Measurements from ENCODE around the gene MTRF1L.
"Not testable (repeated sequence)": the region's sequence is repeated elsewhere in the genome, so short reads cannot be mapped to it uniquely, and the experiment has no call there.

Gene MTRF1L

DNA sequence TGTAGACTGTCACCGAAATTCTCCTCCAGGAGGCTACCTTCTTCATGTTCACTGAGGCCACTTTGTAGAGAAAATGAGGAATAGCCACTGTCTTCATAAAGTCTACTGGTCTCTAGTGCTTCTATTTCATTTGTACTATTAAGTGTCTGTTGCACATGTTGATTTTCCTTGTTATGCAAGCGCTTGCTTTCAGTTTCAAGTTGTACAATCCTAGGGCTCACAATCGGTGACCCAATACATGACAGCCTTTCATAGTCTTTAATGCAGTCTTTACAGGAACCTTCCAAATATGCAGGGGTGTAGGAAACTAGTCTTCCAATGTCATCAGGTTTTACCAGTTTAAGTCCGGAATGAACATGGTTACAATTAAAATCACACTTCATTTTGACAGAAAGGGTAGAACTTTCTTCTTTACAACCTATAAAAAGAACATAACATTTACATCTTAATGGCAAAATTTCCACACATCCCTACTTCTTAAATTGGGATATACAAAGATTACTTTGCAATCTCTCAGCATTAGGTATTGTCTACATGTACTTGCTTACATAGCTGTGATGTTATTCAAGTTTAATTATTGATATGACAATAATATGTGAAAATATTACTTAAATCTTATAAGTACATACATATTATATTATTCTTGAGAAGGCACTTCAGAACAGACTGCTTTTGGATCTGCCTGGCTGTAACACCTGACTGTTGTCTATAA is 27.1 kb downstream of the MTRF1L start:
- no peak overlapping the region for H3K23ac ChIP-seq (ENCODE audit: low read length in 2 of 2)
- no peak overlapping the region for H2BK5ac ChIP-seq (ENCODE audit: low read depth, low read length, poor library complexity, severe bottlenecking)
- H3K36me3 ChIP-seq (ENCODE audit: control insufficient read depth in 1 of 2, insufficient read depth in 2 of 2, low read depth in 1 of 2, low read length in 2 of 2) = peaks cover 2 to 45% of the 10 kb centered on the region in 2 experiments
- no peaks in the 10 kb centered on the region for H3K27me3 ChIP-seq (ENCODE audit: control insufficient read depth in 1 of 2, insufficient read depth in 1 of 2, low read length in 2 of 2)
- H3K4ac ChIP-seq (ENCODE audit: low read depth in 1 of 2, low read length in 2 of 2) = no peak overlapping the region
- no peak overlapping the region for H3K14ac ChIP-seq (ENCODE audit: low read length in 2 of 2)
- H3K4me3 ChIP-seq (ENCODE audit: insufficient read depth in 1 of 2, low read depth in 1 of 2, low read length in 2 of 2) = peak overlapping the region in 1 of 2 experiments; percentile 31
- no peak overlapping the region for H2BK15ac ChIP-seq (ENCODE audit: low read depth, poor library complexity, severe bottlenecking)
- no peak overlapping the region for H2BK12ac ChIP-seq (ENCODE audit: low read length in 2 of 2)
- H2AFZ ChIP-seq (ENCODE audit: low read depth, low read length) = no peak overlapping the region
- H3K18ac ChIP-seq (ENCODE audit: low read depth in 1 of 2, low read length in 2 of 2) = no peak overlapping the region
- no peaks in the 10 kb centered on the region for H3K9me3 ChIP-seq (ENCODE audit: control insufficient read depth, low read length)
- H3K27ac ChIP-seq (ENCODE audit: low read length, poor library complexity, severe bottlenecking) = no peak overlapping the region
- H2BK120ac ChIP-seq (ENCODE audit: low read depth, low read length) = no peak overlapping the region
- no peak overlapping the region for H3K9ac ChIP-seq (ENCODE audit: low read length)
- H3K4me2 ChIP-seq (ENCODE audit: low read length, poor library complexity, severe bottlenecking) = no peak overlapping the region
- H3K4me1 ChIP-seq (ENCODE audit: control insufficient read depth, insufficient read depth, low read depth, low read length) = no peaks in the 10 kb centered on the region
- peak; percentile 65 for DNase-seq
- no peak overlapping the region for H4K8ac ChIP-seq (ENCODE audit: low read length)
- no peak overlapping the region for H2AK5ac ChIP-seq (ENCODE audit: low read length, severe bottlenecking)
- no peak overlapping the region for H4K91ac ChIP-seq (ENCODE audit: low read length)
- 95% methylated on average over 4 of the region's 4 CpGs for WGBS
- no peaks in the 10 kb centered on the region for H3K79me1 ChIP-seq (replicated peaks; ENCODE audit: low read length, poor library complexity, severe bottlenecking)

DNA sequence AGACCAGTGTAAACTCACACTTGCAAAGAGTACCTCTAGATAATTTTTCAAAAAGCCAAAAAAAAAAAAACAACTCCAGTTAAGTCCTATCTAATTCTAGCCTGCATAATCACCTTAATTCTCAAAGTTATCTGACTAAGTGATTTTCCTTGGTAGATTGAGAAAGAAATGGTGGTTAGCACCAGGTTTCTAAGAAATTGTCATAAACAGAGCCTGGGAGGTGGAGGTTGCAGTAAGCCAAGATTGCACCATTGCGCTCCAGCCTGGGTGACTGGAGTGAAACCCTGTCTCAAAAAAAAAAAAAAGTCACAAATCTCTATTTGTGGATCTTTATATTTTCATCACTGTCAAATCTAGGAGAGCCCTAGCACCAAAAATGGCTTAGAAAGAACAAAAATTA is 28.6 kb downstream of the MTRF1L start:
- Histone ChIP-seq H2BK15ac (ENCODE audit: low read depth, poor library complexity, severe bottlenecking) (no peak overlapping the region), H3K18ac (ENCODE audit: low read depth in 1 of 2, low read length in 2 of 2) (no peak overlapping the region), H3K4ac (ENCODE audit: low read depth in 1 of 2, low read length in 2 of 2) (no peak overlapping the region), H3K36me3 (ENCODE audit: control insufficient read depth in 1 of 2, insufficient read depth in 2 of 2, low read depth in 1 of 2, low read length in 2 of 2) (peaks cover 2 to 57% of the 10 kb centered on the region in 2 experiments), H2BK5ac (ENCODE audit: low read depth, low read length, poor library complexity, severe bottlenecking) (no peak overlapping the region), H3K4me3 (ENCODE audit: insufficient read depth in 1 of 2, low read depth in 1 of 2, low read length in 2 of 2) (no peak overlapping the region), H2AK5ac (ENCODE audit: low read length, severe bottlenecking) (no peak overlapping the region), H4K8ac (ENCODE audit: low read length) (no peak overlapping the region), H3K4me1 (ENCODE audit: control insufficient read depth, insufficient read depth, low read depth, low read length) (no peaks in the 10 kb centered on the region), H3K23ac (ENCODE audit: low read length in 2 of 2) (no peak overlapping the region), H3K27me3 (ENCODE audit: control insufficient read depth in 1 of 2, insufficient read depth in 1 of 2, low read length in 2 of 2) (no peaks in the 10 kb centered on the region), H3K79me1 (replicated peaks; ENCODE audit: low read length, poor library complexity, severe bottlenecking) (no peaks in the 10 kb centered on the region), H3K27ac (ENCODE audit: low read length, poor library complexity, severe bottlenecking) (no peak overlapping the region), H3K9me3 (ENCODE audit: control insufficient read depth, low read length) (peaks cover 6% of the 10 kb centered on the region), H3K4me2 (ENCODE audit: low read length, poor library complexity, severe bottlenecking) (no peak overlapping the region), H2BK120ac (ENCODE audit: low read depth, low read length) (no peak overlapping the region), H4K91ac (ENCODE audit: low read length) (no peak overlapping the region), H2BK12ac (ENCODE audit: low read length in 2 of 2) (no peak overlapping the region), H3K9ac (ENCODE audit: low read length) (no peak overlapping the region), H3K14ac (ENCODE audit: low read length in 2 of 2) (no peak overlapping the region), H2AFZ (ENCODE audit: low read depth, low read length) (no peak overlapping the region)
- WGBS = 100% methylated on average over 1 of the region's 1 CpG
- DNase-seq = no peak

DNA sequence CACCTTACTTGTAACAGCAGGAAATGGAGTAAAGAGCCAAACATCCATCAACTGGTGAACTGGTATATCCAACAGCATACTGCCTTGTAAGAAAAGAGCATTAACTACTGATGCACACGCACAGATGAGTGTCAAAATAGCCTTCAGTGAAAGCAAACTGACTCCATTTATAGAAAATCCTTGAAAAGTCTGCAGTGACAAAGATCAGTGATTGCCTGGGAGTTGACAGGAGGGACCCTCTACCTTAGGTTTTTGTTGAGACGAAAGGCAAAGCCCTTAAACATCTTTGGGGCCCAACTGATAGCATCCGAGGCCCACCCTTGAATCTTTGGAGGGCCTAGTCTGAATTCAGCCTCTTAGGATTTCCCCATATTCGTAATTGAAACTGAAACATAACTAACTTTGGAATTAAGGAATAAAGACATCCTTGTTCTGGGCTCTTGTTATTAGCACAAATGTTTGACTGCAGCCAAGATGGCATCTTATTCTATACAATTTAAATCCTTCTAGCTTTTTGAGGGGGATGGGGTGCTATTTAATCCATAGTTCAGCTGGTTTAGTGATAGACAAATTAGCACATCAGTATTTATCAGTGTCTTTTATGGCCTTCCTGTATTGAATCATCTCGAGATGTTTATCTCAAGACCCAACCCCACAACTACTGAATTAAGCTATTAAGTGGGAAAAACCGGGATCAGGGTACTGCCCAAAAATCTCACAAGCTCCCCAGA is 32.7 kb downstream of the MTRF1L start:
- DNase-seq = no peak
- Histone ChIP-seq H2AFZ (ENCODE audit: low read depth, low read length) (no peak overlapping the region), H4K8ac (ENCODE audit: low read length) (no peak overlapping the region), H3K9ac (ENCODE audit: low read length) (no peak overlapping the region), H3K14ac (ENCODE audit: low read length in 2 of 2) (no peak overlapping the region), H3K23ac (ENCODE audit: low read length in 2 of 2) (no peak overlapping the region), H3K79me1 (replicated peaks; ENCODE audit: low read length, poor library complexity, severe bottlenecking) (no peaks in the 10 kb centered on the region), H3K18ac (ENCODE audit: low read depth in 1 of 2, low read length in 2 of 2) (no peak overlapping the region), H2BK120ac (ENCODE audit: low read depth, low read length) (no peak overlapping the region), H2BK5ac (ENCODE audit: low read depth, low read length, poor library complexity, severe bottlenecking) (no peak overlapping the region), H3K9me3 (ENCODE audit: control insufficient read depth, low read length) (peaks cover 6% of the 10 kb centered on the region), H3K4me3 (ENCODE audit: insufficient read depth in 1 of 2, low read depth in 1 of 2, low read length in 2 of 2) (no peak overlapping the region), H3K36me3 (ENCODE audit: control insufficient read depth in 1 of 2, insufficient read depth in 2 of 2, low read depth in 1 of 2, low read length in 2 of 2) (peaks cover 2 to 51% of the 10 kb centered on the region in 2 experiments), H2BK15ac (ENCODE audit: low read depth, poor library complexity, severe bottlenecking) (no peak overlapping the region), H3K4me1 (ENCODE audit: control insufficient read depth, insufficient read depth, low read depth, low read length) (no peaks in the 10 kb centered on the region), H2BK12ac (ENCODE audit: low read length in 2 of 2) (no peak overlapping the region), H2AK5ac (ENCODE audit: low read length, severe bottlenecking) (no peak overlapping the region), H4K91ac (ENCODE audit: low read length) (no peak overlapping the region), H3K4me2 (ENCODE audit: low read length, poor library complexity, severe bottlenecking) (no peak overlapping the region), H3K4ac (ENCODE audit: low read depth in 1 of 2, low read length in 2 of 2) (no peak overlapping the region), H3K27ac (ENCODE audit: low read length, poor library complexity, severe bottlenecking) (no peak overlapping the region), H3K27me3 (ENCODE audit: control insufficient read depth in 1 of 2, insufficient read depth in 1 of 2, low read length in 2 of 2) (no peaks in the 10 kb centered on the region)
- 97% methylated on average over 5 of the region's 6 CpGs for WGBS

DNA sequence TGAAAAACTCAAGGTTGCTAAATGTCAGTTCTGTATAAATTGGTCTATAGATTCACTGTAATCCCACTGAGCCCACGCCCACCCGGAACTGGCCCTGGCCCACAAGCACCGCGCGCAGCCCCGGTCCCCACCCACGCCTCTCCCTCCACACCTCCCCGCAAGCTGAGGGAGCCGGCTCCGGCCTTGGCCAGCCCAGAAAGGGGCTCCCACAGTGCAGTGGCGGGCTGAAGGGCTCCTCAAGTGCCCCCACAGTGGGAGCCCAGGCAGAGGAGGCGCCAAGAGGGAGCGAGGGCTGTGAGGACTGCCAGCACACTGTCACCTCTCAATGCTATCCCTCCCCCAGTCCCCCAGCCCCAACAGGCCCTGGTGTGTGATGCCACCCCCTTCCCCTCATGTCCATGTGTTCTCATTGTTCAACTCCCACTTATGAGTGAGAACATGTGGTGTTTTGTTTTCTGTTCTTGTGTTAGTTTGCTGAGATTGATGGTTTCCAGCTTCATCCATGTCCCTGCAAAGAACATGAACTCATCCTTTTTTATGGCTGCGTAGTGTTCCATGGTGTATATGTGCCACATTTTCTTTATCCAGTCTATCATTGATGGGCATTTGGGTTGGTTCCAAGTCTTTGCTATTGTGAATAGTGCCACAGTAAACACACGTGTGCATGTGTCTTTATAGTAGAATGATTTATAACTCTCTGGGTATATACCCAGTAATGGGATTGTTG is 36.2 kb downstream of the MTRF1L start:
- 93% methylated on average over 13 of the region's 15 CpGs for WGBS
- not testable (repeated sequence) for H3K9me3 ChIP-seq (ENCODE audit: control insufficient read depth, low read length); H3K4me1 ChIP-seq (ENCODE audit: control insufficient read depth, insufficient read depth, low read depth, low read length); H3K27me3 ChIP-seq (ENCODE audit: control insufficient read depth in 1 of 2, insufficient read depth in 1 of 2, low read length in 2 of 2); DNase-seq; H3K14ac ChIP-seq (ENCODE audit: low read length in 2 of 2); H4K91ac ChIP-seq (ENCODE audit: low read length); H2BK12ac ChIP-seq (ENCODE audit: low read length in 2 of 2); H2BK120ac ChIP-seq (ENCODE audit: low read depth, low read length); H3K18ac ChIP-seq (ENCODE audit: low read depth in 1 of 2, low read length in 2 of 2); H2BK5ac ChIP-seq (ENCODE audit: low read depth, low read length, poor library complexity, severe bottlenecking); H2AFZ ChIP-seq (ENCODE audit: low read depth, low read length); H3K4me3 ChIP-seq (ENCODE audit: insufficient read depth in 1 of 2, low read depth in 1 of 2, low read length in 2 of 2); H3K9ac ChIP-seq (ENCODE audit: low read length); H3K79me1 ChIP-seq (replicated peaks; ENCODE audit: low read length, poor library complexity, severe bottlenecking); H3K4ac ChIP-seq (ENCODE audit: low read depth in 1 of 2, low read length in 2 of 2); H4K8ac ChIP-seq (ENCODE audit: low read length); H2BK15ac ChIP-seq (ENCODE audit: low read depth, poor library complexity, severe bottlenecking); H3K23ac ChIP-seq (ENCODE audit: low read length in 2 of 2); H3K4me2 ChIP-seq (ENCODE audit: low read length, poor library complexity, severe bottlenecking); H2AK5ac ChIP-seq (ENCODE audit: low read length, severe bottlenecking); H3K27ac ChIP-seq (ENCODE audit: low read length, poor library complexity, severe bottlenecking)
- H3K36me3 ChIP-seq (ENCODE audit: control insufficient read depth in 1 of 2, insufficient read depth in 2 of 2, low read depth in 1 of 2, low read length in 2 of 2) = peaks cover 0 to 22% of the 10 kb centered on the region in 2 experiments
